Esophagus muscularis mucosa (tissue), 2 donors: ENCODE results near the gene CCM2L.

ENCODE experiments used
- EP300 ChIP-seq: sonication (generic); formaldehyde crosslinking; IDR thresholded peaks from one replicate; pipeline ENCODE4 v1.6.1; 2017; ENCODE audit warnings: antibody characterized with exemption
- POLR2A ChIP-seq: fragments of 450-650 bp; IDR thresholded peaks from one replicate; pipeline ENCODE4 v1.6.1; 2017; ENCODE audit warnings: antibody characterized with exemption, moderate library complexity, mild to moderate bottlenecking, low read depth

DNA sequence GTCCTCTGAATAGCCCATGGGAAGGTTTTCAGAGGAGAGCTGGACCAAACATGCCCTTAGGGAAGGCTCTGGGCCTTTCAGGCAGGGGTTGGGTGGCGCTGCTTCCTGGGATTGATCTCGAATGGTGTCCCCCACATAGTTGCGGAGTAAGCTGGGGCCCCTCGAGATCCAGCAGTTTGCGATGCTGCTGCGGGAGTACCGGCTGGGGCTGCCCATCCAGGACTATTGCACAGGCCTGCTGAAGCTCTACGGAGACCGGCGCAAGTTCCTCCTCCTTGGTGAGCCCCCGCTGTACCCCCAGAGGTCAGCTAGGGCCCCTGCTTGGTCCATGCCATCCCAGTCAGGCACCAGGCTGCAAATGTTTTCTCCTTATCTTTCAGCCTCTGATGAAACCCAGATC is 19.3 kb downstream of the CCM2L start:
- TF ChIP-seq POLR2A (no peak), EP300 (no peak)
